Measurements from ENCODE around the gene SCUBE2.

Gene SCUBE2

DNA sequence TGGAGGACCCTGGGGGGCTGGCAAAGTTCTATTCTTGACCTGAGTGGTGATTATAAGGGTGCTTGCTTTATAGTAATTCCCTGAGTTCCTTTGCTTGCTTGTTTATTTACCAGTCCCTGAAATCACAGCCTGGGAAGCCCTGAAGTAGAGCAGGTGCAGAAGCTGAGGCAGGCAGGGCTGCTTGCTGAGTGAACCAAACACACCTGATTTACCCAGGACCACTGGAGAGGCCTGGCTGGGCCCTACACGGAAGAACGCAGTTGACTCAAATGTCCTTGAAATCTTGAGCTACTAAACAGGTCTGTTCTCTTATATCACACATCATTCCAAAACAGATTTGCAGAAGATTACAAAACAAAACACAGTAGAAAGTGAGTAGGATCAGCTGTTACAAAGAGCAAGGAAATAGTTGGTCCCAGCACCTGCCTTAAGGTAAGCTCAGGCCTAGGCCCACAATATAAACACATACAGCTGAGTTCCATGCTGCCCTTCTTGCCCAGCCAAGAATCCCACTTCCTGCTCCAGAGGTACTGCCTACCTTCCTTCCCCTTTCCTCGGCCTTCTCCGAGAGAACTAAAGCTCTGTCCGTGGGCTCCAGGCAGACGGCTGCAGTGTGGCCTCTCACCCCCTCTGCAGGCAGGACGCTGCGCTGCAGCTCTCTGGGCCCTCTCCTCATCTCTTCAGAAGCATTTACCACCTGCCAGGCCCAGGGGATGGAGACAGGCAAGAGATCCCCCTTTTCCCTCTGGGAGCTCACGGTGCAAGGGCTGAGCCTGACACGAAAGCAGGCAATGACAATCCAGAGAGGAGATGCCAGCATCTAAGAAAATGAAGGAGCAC, 46.1 kb upstream of the SCUBE2 start:
- TF ChIP-seq RAD21 (IDR thresholded peaks at IDR 0.05; ENCODE audit: low read depth) (peak; percentile 86), NFIC (IDR thresholded peaks at IDR 0.05) (no peak)

DNA sequence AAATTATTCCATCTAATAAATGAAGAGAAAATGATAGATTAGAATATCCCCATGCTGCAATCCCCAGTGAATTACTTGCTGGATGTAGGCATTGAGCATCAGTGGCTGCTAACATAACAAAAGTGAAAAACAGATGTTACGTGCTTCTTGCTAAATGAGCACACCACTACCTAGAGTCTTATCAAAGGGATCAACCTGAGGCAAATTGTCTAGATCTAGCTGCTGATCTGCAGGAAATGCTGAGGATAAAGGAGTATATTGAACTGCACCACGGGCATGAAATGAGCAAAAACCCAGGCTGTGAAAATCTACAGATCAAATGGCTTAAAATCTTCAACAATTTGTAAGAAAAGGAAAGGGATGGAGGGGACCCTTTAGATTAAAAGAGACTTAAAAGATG, 45.3 kb upstream of the SCUBE2 start:
- TF ChIP-seq EGR1 (IDR thresholded peaks at IDR 0.05) = no peak
- TF ChIP-seq CREB1 (IDR thresholded peaks at IDR 0.05; ENCODE audit: low read depth) = no peak
- TF ChIP-seq, protein P1, sequence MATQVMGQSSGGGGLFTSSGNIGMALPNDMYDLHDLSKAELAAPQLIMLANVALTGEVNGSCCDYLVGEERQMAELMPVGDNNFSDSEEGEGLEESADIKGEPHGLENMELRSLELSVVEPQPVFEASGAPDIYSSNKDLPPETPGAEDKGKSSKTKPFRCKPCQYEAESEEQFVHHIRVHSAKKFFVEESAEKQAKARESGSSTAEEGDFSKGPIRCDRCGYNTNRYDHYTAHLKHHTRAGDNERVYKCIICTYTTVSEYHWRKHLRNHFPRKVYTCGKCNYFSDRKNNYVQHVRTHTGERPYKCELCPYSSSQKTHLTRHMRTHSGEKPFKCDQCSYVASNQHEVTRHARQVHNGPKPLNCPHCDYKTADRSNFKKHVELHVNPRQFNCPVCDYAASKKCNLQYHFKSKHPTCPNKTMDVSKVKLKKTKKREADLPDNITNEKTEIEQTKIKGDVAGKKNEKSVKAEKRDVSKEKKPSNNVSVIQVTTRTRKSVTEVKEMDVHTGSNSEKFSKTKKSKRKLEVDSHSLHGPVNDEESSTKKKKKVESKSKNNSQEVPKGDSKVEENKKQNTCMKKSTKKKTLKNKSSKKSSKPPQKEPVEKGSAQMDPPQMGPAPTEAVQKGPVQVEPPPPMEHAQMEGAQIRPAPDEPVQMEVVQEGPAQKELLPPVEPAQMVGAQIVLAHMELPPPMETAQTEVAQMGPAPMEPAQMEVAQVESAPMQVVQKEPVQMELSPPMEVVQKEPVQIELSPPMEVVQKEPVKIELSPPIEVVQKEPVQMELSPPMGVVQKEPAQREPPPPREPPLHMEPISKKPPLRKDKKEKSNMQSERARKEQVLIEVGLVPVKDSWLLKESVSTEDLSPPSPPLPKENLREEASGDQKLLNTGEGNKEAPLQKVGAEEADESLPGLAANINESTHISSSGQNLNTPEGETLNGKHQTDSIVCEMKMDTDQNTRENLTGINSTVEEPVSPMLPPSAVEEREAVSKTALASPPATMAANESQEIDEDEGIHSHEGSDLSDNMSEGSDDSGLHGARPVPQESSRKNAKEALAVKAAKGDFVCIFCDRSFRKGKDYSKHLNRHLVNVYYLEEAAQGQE (IDR thresholded peaks at IDR 0.05; ENCODE audit: low read depth) = no peak
- TF ChIP-seq, protein P2, sequence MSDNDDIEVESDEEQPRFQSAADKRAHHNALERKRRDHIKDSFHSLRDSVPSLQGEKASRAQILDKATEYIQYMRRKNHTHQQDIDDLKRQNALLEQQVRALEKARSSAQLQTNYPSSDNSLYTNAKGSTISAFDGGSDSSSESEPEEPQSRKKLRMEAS (IDR thresholded peaks at IDR 0.05) = no peak
- TF ChIP-seq TCF12 (IDR thresholded peaks at IDR 0.05; ENCODE audit: low read depth) = no peak
- TF ChIP-seq CEBPB (IDR thresholded peaks at IDR 0.05) = no peak

DNA sequence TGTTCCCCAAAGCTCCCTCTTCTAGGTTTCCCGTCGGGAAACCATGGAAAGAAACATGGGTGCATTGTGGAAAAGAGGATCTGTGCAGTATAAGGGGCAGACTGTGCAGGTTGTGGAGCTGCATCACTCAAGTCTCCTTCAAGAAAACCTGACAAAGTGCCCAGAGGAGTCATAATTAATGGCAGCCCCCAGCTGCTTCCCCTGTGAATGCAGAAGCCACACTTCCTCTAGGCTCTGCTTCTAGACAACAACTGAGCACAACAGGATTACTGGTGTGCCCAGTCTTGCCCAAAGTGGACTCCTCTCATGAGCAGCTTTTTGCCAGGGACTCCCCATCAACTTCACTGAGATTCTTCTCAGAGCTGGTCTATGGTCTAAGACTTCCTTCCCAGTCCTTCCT, 42.6 kb upstream of the SCUBE2 start:
- TF ChIP-seq, protein P2 (IDR thresholded peaks at IDR 0.05) = no peak
- TF ChIP-seq NFIC (IDR thresholded peaks at IDR 0.05) (no peak), YY1 (IDR thresholded peaks at IDR 0.05; ENCODE audit: low read depth) (no peak), CREB1 (IDR thresholded peaks at IDR 0.05; ENCODE audit: low read depth) (no peak)
- TF ChIP-seq, protein P3, sequence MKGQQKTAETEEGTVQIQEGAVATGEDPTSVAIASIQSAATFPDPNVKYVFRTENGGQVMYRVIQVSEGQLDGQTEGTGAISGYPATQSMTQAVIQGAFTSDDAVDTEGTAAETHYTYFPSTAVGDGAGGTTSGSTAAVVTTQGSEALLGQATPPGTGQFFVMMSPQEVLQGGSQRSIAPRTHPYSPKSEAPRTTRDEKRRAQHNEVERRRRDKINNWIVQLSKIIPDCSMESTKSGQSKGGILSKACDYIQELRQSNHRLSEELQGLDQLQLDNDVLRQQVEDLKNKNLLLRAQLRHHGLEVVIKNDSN (IDR thresholded peaks at IDR 0.05) = no peak
- TF ChIP-seq, protein P1 (IDR thresholded peaks at IDR 0.05; ENCODE audit: low read depth) = no peak

DNA sequence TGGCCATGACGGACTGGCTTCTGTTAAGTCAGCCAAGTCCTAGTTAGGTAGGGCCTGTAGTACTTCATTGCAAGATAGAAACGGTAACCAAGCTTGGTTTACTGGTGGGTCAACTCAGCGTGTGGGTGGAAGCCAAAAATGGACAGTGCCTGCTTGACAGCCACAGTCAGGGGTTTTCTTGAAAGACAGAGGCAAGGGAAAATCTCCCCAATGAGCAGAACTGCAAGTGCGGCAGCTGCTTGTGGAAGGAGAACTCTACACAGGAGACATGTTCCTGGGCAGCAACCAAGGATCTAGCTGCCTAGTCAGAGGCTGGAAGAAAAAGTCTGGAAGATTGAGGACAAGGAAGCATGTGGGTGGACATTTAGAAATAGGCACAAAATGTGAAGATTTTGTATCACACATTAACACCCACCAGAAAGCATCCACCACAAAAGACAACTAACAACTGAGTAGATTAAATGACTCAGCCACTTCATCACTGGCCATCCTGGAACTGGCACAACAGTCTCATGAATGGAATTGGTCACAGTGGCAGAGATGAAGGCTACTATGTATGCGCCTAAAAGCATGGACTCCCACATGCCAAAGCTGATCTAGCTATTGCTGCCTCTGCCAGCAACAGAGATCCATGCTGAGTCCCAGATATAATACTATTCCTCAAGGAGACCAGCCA, 40.9 kb upstream of the SCUBE2 start:
- TF ChIP-seq, protein P3 (IDR thresholded peaks at IDR 0.05) = no peak
- TF ChIP-seq YY1 (IDR thresholded peaks at IDR 0.05; ENCODE audit: low read depth) (no peak), CREB1 (IDR thresholded peaks at IDR 0.05; ENCODE audit: low read depth) (no peak), CEBPB (IDR thresholded peaks at IDR 0.05) (no peak), RAD21 (IDR thresholded peaks at IDR 0.05; ENCODE audit: low read depth) (no peak), TCF12 (IDR thresholded peaks at IDR 0.05; ENCODE audit: low read depth) (no peak), EP300 (IDR thresholded peaks at IDR 0.05; ENCODE audit: borderline replicate concordance) (no peak)
- TF ChIP-seq, protein P2 (IDR thresholded peaks at IDR 0.05) = no peak

DNA sequence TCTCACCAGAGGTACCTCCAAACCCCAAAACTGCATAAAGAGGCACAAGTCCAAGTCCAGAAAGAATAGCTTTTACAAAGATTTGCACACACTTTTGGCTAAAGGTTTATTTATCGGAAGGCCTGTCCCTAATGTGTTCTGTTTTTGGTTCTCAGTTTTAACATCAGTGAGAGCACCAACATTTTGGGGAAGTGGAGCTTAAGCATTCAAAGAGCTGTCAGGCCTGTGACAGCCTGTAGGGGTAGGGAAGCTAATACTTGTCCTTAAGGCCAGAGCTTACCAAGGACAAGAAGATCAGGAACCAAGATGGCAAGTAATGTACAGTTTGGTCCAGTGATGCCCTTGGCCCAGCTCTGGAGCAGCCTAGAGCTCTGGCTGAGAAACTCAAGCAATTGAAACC, 38.9 kb upstream of the SCUBE2 start:
- no peak for TF ChIP-seq EGR1 (IDR thresholded peaks at IDR 0.05)
- no peak for TF ChIP-seq NFIC (IDR thresholded peaks at IDR 0.05)
- TF ChIP-seq, protein P3 (IDR thresholded peaks at IDR 0.05) = no peak
- no peak for TF ChIP-seq YY1 (IDR thresholded peaks at IDR 0.05; ENCODE audit: low read depth)
- TF ChIP-seq ZBTB7A (IDR thresholded peaks at IDR 0.05; ENCODE audit: low read depth) = no peak
- TF ChIP-seq, protein P2 (IDR thresholded peaks at IDR 0.05) = no peak

DNA sequence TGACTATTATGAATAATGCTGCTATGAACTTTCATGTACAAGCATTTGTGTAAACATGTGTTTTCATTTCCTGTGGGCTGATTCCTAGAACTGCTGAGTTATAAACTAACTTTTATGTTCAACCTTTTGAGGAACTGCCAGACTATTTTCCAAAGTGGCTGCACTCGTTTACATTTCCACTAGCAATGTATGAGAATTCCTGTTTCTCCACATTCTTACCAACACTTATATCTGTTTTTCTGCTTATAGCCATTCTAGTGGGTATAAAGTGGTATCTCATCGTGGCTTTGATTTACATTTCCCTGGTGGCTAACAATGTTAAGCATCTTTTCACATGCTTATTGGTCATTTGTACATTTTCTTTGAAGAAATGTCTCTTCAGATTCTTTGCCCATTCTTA, 35.2 kb upstream of the SCUBE2 start:
- TF ChIP-seq ZBTB7A (IDR thresholded peaks at IDR 0.05; ENCODE audit: low read depth) = no peak
